CD14-positive monocyte (primary cell): ENCODE measurements around the gene UBIAD1. TPM values are rescaled to one million over a fixed set of nuclear protein-coding genes. Genes with fewer than 3 reads are reported as not detected.
"Not testable (repeated sequence)": the region's sequence is repeated elsewhere in the genome, so short reads cannot be mapped to it uniquely, and the experiment has no call there.

Experiments
- DNase-seq, 3 donors: peaks; one replicate each; pipeline ENCODE4 v3.0.0-alpha.2; 2011 to 2022
- H2AFZ ChIP-seq: 2 replicates; pipeline ENCODE4 v1.6.0; 2012; ENCODE audit warnings: mild to moderate bottlenecking, low read depth, low read length, inconsistent platforms; ENCODE audit not compliant: insufficient read depth, poor library complexity, severe bottlenecking
- H3K27ac ChIP-seq, 2 donors: 1 replicate in 1 of 2; 2 replicates in 1 of 2; pipeline ENCODE4 v1.5.1; 2012 to 2013; ENCODE audit warnings: low read length in 2 of 2, control low read depth in 1 of 2, inconsistent platforms in 1 of 2, low read depth in 1 of 2, mild to moderate bottlenecking in 1 of 2
- H3K27me3 ChIP-seq, 2 donors: one replicate each; pipeline versions ENCODE4 v1.6.0 to v1.6.1; 2011 to 2013; ENCODE audit warnings: low read length in 2 of 2; ENCODE audit not compliant: control insufficient read depth in 2 of 2, insufficient read depth in 2 of 2
- H3K36me3 ChIP-seq, 2 donors: replicated peaks in 1 of 2; 1 replicate in 1 of 2; 2 replicates in 1 of 2; pipeline versions ENCODE4 v1.5.1 to v1.6.1; 2012 to 2013; ENCODE audit warnings: low read length in 2 of 2, control low read depth in 1 of 2, inconsistent platforms in 1 of 2, mild to moderate bottlenecking in 1 of 2; ENCODE audit not compliant: insufficient read depth in 2 of 2, control insufficient read depth in 1 of 2
- H3K4me1 ChIP-seq, 2 donors: 1 replicate in 1 of 2; 2 replicates in 1 of 2; pipeline versions ENCODE4 v1.5.1 to v1.6.1; 2012 to 2013; ENCODE audit warnings: low read length in 2 of 2, control low read depth in 1 of 2, inconsistent platforms in 1 of 2, mild to moderate bottlenecking in 1 of 2, moderate library complexity in 1 of 2; ENCODE audit not compliant: insufficient read depth in 2 of 2, control insufficient read depth in 1 of 2
- H3K4me2 ChIP-seq: replicated peaks from 2 replicates; pipeline ENCODE3; 2012; ENCODE audit warnings: low read length, moderate library complexity, mild to moderate bottlenecking; ENCODE audit not compliant: poor library complexity, severe bottlenecking; ENCODE audit errors: extremely low read depth
- H3K4me3 ChIP-seq, 3 experiments: fragments of 200-600 bp in 1 of 3; sonication (generic) in 1 of 3; replicated peaks in 1 of 3; 1 replicate in 2 of 3; 2 replicates in 1 of 3; pipeline ENCODE4 v1.5.1; 2011 to 2013; ENCODE audit warnings: low read length in 3 of 3, mild to moderate bottlenecking in 3 of 3, control low read depth in 2 of 3, low read depth in 2 of 3, inconsistent platforms in 1 of 3, moderate library complexity in 1 of 3
- H3K79me2 ChIP-seq: 2 replicates; pipeline ENCODE4 v1.6.0; 2012; ENCODE audit warnings: mild to moderate bottlenecking, control low read depth, inconsistent platforms, low read length, moderate library complexity; ENCODE audit not compliant: insufficient read depth
- H3K9ac ChIP-seq: 2 replicates; pipeline ENCODE4 v1.6.0; 2017; ENCODE audit warnings: low read length, mild to moderate bottlenecking; ENCODE audit not compliant: insufficient read depth, poor library complexity, severe bottlenecking
- H3K9me3 ChIP-seq, 2 donors: replicated peaks in 1 of 2; 1 replicate in 1 of 2; 2 replicates in 1 of 2; pipeline versions ENCODE4 v1.5.1 to v1.6.1; 2012 to 2013; ENCODE audit warnings: low read length in 2 of 2, control low read depth in 1 of 2; ENCODE audit not compliant: control insufficient read depth in 1 of 2, insufficient read depth in 1 of 2
- H4K20me1 ChIP-seq: 2 replicates; pipeline ENCODE4 v1.6.0; 2012; ENCODE audit warnings: mild to moderate bottlenecking, low read length, control low read depth, moderate library complexity; ENCODE audit not compliant: insufficient read depth
- H3K27ac Mint-ChIP-seq, 7 donors: one replicate each; pipeline ENCODE4 v1.8.0; 2020; ENCODE audit warnings: mild to moderate bottlenecking in 7 of 7, mixed read lengths in 7 of 7, moderate library complexity in 6 of 7, inconsistent platforms in 2 of 7
- H3K27me3 Mint-ChIP-seq, 3 donors: one replicate each; pipeline ENCODE4 v1.8.0; 2021 to 2022; ENCODE audit warnings: low read depth in 3 of 3, mild to moderate bottlenecking in 3 of 3, mixed read lengths in 3 of 3, moderate library complexity in 3 of 3, inconsistent platforms in 1 of 3
- H3K36me3 Mint-ChIP-seq, 2 donors: one replicate each; pipeline ENCODE4 v1.8.0; 2020; ENCODE audit warnings: mixed read lengths in 2 of 2, inconsistent platforms in 1 of 2, mild to moderate bottlenecking in 1 of 2
- H3K4me1 Mint-ChIP-seq: one replicate; pipeline ENCODE4 v1.8.0; 2020; ENCODE audit warnings: mild to moderate bottlenecking, mixed read lengths
- H3K4me3 Mint-ChIP-seq, 2 donors: one replicate each; pipeline ENCODE4 v1.8.0; 2020; ENCODE audit warnings: mild to moderate bottlenecking in 2 of 2, mixed read lengths in 2 of 2, moderate library complexity in 1 of 2
- H3K9me3 Mint-ChIP-seq, 7 donors: one replicate each; pipeline ENCODE4 v1.8.0; 2020 to 2022; ENCODE audit warnings: mixed read lengths in 7 of 7, mild to moderate bottlenecking in 6 of 7, moderate library complexity in 6 of 7, inconsistent platforms in 2 of 7
- WGBS: methylation state at CpG from one replicate; pipeline ENCODE4 v1.1.5; 2013; ENCODE audit warnings: missing lambda C conversion rate; ENCODE audit not compliant: insufficient coverage; 5-methylcytosine and 5-hydroxymethylcytosine counted together
- intact Hi-C, 2 donors: fragments of 100-400 bp; cut with micrococcal nuclease; formaldehyde crosslinking; loops; one replicate each; pipeline versions ENCODE4 v1.15.0 to v1.15.1; 2023
- polyA plus RNA-seq, 3 donors: library from polyadenylated mRNA; depleted of rRNA in 1 of 3; unstranded in 2 of 3; stranded (reverse) in 1 of 3; fragments of 300-500 nt in 2 of 3; fragments of >200 nt in 1 of 3; fragmentation: Illumina TruSeq in 2 of 3; gene quantifications; 1 replicate in 2 of 3; 2 replicates in 1 of 3; pipeline ENCODE4 v1.2.3, GENCODE V29; 2012 to 2021
- TF ChIP-seq, protein P1 (sequence below): fragments of 200-600 bp; IDR thresholded peaks from one replicate; pipeline ENCODE4 v1.8.0; 2022; ENCODE audit warnings: antibody characterized with exemption, mild to moderate bottlenecking

UBIAD1 gene
- polyA plus RNA-seq, 3 donors, result 4.3 to 10.5 (median 9.8) TPM

DNA sequence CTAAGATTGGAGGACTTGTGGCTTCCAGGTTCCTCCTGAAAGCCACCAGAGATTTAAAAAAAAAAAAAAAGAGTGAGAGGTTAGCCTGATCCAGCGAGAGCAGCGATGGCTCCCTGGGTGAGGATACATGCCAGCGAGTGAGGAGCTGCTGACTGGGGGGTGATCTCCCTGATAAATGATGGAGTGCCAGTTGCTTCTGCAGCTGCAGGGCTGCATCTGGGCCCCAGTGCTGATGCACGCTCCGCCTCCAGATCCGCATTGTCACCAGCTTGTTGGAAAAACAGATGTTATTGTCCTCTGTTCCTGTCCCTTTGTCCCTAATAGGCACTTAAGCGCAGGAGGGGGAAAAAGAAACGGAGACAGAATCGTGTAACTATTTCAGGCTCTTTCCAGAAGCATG lies 28.6 kb downstream of the UBIAD1 start:
- DNase-seq, result no peak
- no peak overlapping the region for H3K4me3 Mint-ChIP-seq
- intact Hi-C loops, result no loop called here
- H3K9me3 Mint-ChIP-seq, result no peaks in the 10 kb centered on the region
- no peak overlapping the region for H3K4me3 ChIP-seq
- H4K20me1 ChIP-seq, result no peaks in the 10 kb centered on the region
- no peaks in the 10 kb centered on the region for H3K9me3 ChIP-seq
- H3K4me1 ChIP-seq, result no peaks in the 10 kb centered on the region
- H3K27ac ChIP-seq, result no peak overlapping the region
- peaks cover 0 to 2% (median 1%) of the 10 kb centered on the region in 3 donors for H3K27me3 Mint-ChIP-seq
- no peak overlapping the region for H3K27ac Mint-ChIP-seq
- H3K36me3 Mint-ChIP-seq, result no peaks in the 10 kb centered on the region
- no peaks in the 10 kb centered on the region for H3K79me2 ChIP-seq
- H3K36me3 ChIP-seq, result no peaks in the 10 kb centered on the region
- 76% methylated on average over 9 of the region's 9 CpGs for WGBS
- no peaks in the 10 kb centered on the region for H3K4me1 Mint-ChIP-seq
- no peak overlapping the region for H3K4me2 ChIP-seq
- H3K9ac ChIP-seq, result no peak overlapping the region
- no peaks in the 10 kb centered on the region for H3K27me3 ChIP-seq
- H2AFZ ChIP-seq, result no peak overlapping the region
- TF ChIP-seq, protein P1, sequence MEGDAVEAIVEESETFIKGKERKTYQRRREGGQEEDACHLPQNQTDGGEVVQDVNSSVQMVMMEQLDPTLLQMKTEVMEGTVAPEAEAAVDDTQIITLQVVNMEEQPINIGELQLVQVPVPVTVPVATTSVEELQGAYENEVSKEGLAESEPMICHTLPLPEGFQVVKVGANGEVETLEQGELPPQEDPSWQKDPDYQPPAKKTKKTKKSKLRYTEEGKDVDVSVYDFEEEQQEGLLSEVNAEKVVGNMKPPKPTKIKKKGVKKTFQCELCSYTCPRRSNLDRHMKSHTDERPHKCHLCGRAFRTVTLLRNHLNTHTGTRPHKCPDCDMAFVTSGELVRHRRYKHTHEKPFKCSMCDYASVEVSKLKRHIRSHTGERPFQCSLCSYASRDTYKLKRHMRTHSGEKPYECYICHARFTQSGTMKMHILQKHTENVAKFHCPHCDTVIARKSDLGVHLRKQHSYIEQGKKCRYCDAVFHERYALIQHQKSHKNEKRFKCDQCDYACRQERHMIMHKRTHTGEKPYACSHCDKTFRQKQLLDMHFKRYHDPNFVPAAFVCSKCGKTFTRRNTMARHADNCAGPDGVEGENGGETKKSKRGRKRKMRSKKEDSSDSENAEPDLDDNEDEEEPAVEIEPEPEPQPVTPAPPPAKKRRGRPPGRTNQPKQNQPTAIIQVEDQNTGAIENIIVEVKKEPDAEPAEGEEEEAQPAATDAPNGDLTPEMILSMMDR, result no peak

DNA sequence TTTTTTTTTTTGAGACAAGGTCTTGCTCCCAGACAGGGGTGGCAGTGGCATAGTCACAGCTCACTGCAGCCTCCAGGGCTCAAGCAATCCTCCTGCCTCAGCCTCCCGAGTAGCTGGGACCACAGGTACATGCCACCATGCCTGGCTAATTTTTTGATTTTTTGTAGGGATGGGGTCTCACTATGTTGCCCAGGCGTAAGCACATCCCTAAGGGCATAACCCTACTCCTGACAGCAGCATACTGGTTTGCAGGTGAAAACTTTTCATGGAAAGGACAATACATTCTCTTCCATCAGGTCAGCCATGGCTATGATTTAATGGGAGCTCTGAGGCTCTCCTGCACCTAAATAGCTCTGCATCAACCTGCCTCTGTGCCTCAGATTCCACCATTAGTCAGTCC lies 29.4 kb downstream of the UBIAD1 start:
- Histone ChIP-seq H3K27ac (no peak overlapping the region), H3K9ac (no peak overlapping the region), H3K79me2 (no peaks in the 10 kb centered on the region), H3K4me3 (no peak overlapping the region), H3K4me2 (no peak overlapping the region), H3K27me3 (no peaks in the 10 kb centered on the region), H3K9me3 (no peaks in the 10 kb centered on the region), H3K4me1 (no peaks in the 10 kb centered on the region), H4K20me1 (no peaks in the 10 kb centered on the region), H2AFZ (no peak overlapping the region), H3K36me3 (no peaks in the 10 kb centered on the region)
- no peak for DNase-seq
- H3K27me3 Mint-ChIP-seq, result peaks cover 0 to 2% (median 1%) of the 10 kb centered on the region in 3 donors
- no peaks in the 10 kb centered on the region for H3K4me1 Mint-ChIP-seq
- H3K4me3 Mint-ChIP-seq, result no peak overlapping the region
- no CpG with 5 or more reads among the region's 2 CpGs for WGBS
- intact Hi-C loops, result no loop called here
- TF ChIP-seq, protein P1, result no peak
- no peaks in the 10 kb centered on the region for H3K9me3 Mint-ChIP-seq
- no peak overlapping the region for H3K27ac Mint-ChIP-seq
- no peaks in the 10 kb centered on the region for H3K36me3 Mint-ChIP-seq

DNA sequence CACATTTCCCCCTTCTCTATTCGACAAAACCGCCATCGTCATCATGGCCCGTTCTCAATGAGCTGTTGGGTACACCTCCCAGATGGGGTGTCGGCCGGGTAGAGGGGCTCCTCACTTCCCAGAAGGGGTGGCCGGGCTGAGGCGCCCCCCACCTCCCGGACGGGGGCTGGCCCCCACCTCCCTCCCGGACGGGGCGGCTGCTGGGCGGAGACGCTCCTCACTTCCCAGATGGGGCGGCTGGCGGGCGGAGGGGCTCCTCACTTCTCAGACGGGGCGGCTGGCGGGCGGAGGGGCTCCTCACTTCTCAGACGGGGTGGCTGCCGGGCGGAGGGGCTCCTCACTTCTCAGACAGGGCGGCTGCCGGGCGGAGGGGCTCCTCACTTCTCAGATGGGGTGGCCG lies 32.5 kb downstream of the UBIAD1 start:
- H3K36me3 ChIP-seq, H3K9me3 Mint-ChIP-seq, H3K27ac Mint-ChIP-seq, H3K27ac ChIP-seq, H4K20me1 ChIP-seq, H2AFZ ChIP-seq, H3K4me1 Mint-ChIP-seq, intact Hi-C loops, H3K4me3 ChIP-seq, H3K4me1 ChIP-seq, H3K36me3 Mint-ChIP-seq, H3K9ac ChIP-seq, H3K27me3 ChIP-seq, H3K4me3 Mint-ChIP-seq, H3K27me3 Mint-ChIP-seq, H3K79me2 ChIP-seq, H3K4me2 ChIP-seq, H3K9me3 ChIP-seq, DNase-seq: not testable (repeated sequence)
- 96% methylated on average over 9 of the region's 29 CpGs for WGBS
